Daoy (cell line): Measurements from ENCODE around the gene ITPA. TPM values are rescaled to one million over a fixed set of nuclear protein-coding genes. Genes with fewer than 3 reads are reported as not detected.

ENCODE experiments used
- DNase-seq: peaks from one replicate; pipeline ENCODE4 v3.0.0-alpha.2; 2015; ENCODE audit warnings: low read depth
- total RNA-seq: library from RNA; depleted of rRNA; stranded (reverse); fragments of >200 nt; shearing (Covaris generic); gene quantifications from 2 replicates; pipeline ENCODE4 v1.2.3, GENCODE V29; 2014; rRNA removed

Gene ITPA
- total RNA-seq, 1 experiment from 2014 or later: 102 TPM

DNA sequence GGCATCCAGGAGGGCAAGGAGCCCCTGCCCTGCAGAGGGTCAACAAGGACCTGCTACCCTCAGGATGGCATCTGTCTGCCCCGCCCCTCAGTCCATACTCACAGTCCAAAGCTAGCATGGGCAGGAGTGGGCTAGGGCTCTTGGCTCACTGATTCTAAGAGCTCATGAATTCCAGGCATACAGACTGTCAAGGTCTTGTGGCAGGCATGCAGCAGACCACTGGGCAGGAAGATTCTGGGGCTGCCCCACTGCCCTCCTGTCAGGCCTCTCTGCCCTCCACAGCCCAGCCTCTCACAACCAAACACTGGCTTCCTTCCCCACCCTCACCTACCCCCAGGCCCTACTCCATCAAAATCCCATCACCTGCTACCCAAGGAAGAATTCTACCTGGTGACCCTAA lies 35.3 kb downstream of the ITPA start:
- no peak for DNase-seq

GRCh38 chr20:3245156-3245555 lies 35.9 kb downstream of the ITPA start:
- no peak for DNase-seq

DNA sequence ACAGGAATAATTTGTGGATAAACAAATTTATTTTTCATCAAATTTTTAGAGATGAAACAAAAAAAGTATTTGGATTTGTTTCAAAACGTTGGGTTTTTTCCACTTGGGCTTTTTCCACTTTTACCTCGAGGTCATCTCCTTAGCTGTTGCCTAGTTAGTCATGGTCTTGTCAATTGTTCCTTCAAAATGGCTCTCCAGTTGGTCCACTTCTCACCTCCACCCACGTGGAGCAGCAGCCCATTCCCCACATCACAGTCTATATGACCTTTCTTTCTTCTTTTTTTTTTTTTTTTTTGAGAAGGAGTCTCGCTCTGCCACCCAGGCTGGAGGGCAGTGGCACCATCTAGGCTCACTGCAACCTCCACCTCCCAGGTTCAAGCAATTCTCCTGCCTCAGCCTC lies 36.4 kb downstream of the ITPA start:
- DNase-seq: no peak

GRCh38 chr20:3246682-3247081 lies 37.4 kb downstream of the ITPA start:
- DNase-seq: no peak

- DNase-seq: no peak
These were observed 38.3 kb downstream of the ITPA start for GRCh38 chr20:3247638-3248037.

DNA sequence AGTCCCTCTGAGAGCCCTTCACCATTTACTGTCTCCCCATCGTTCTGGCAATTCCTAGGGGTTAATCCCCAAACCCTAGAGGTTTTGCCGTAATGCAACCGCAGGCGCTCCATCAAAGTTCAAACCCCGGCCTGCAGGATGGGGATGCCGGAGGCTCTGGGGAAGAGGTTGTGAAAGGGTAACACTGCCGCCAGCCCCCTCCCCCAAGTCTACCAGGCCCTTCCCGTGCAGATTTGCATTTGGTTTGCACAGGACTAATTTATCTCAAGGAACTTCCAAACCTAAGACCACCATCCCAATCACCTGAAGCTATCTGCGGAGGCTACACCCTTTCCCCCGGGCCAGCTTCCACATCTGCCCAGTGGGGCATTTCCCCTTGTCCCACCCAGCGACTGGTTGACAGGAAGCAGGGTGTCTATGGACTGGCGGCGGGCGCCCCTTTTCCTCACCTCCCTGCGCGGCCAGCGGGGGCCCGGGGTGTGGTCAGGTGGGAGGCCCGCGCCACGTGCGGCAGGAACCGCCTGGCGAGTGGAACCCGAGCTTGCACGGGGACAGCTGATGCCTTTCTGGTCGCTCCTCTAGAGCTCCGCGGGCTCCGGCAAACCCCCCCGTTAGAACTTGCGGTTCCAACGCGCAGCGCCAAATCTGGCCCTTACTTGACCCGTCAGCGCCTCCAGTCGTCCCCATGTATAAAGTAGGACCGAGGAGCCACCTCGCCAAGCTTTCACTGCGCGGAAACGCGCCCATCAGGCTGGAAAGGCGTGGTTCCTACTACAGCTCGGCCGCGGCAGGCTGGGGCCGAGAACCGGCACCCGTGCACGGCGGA lies 39.1 kb downstream of the ITPA start:
- peak; percentile 38 for DNase-seq

- DNase-seq: no peak
These were observed 39.7 kb downstream of the ITPA start for GRCh38 chr20:3248993-3249347.

DNA sequence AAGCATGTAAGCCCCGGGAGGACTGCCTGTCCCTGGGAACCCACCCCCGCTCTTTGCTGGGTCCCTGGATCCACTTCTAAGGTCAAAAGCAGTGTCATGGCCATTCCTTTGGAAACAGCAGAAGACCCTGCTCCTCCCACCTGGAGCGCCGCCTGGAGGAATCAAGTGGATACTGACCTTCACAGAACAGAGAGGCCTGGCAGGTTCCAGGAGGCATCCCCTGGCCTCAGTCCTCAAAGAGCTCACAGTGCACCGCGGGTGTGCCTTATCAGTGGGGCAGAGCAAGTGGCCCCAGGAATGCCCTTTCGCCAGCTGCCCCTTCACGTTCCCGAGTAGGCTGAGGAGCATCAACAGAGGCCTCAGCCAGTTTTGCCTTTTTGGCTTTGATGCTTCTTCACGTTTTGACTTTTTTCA lies 40.8 kb downstream of the ITPA start:
- no peak for DNase-seq

- DNase-seq: no peak
These were observed 42.5 kb downstream of the ITPA start for GRCh38 chr20:3251806-3252205.

DNA sequence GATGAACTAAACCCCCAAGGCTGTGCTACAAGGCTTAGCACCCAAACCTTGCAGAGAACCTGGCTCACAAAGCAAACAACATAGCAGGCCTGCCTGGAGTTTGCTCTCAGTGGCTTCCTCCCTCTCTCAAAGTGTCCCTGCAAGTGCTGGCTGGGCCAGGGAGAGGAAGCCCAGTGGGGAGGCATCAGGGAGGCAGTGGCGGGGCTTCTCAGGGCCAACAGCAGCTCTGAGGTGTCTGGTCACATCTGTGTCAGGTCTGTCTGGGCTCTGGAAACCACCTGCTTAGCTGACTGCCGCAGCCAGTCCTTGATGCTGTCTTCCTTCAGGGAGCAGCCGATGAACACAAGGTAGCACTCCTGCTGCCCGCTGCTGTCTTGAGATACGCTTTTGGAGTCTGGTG lies 46.4 kb downstream of the ITPA start:
- no peak for DNase-seq

- no peak for DNase-seq
These were observed 49.1 kb downstream of the ITPA start for GRCh38 chr20:3258429-3258828.

GRCh38 chr20:3262566-3262965 lies 53.3 kb downstream of the ITPA start:
- no peak for DNase-seq

GRCh38 chr20:3270051-3270450 lies 60.8 kb downstream of the ITPA start:
- DNase-seq: no peak

GRCh38 chr20:3273371-3273770 lies 64.1 kb downstream of the ITPA start:
- DNase-seq: no peak

Other genes with a start within 250 kb of the ITPA start
- gene GNRH2, start 165.9 kb upstream of the ITPA start, total RNA-seq: not detected in 2 replicates
- gene MRPS26, start 163.4 kb upstream of the ITPA start, total RNA-seq: 98.0 and 109 TPM in 2 replicates
- gene OXT, start 137.9 kb upstream of the ITPA start, total RNA-seq: not detected in 2 replicates
- gene AVP, start 124.8 kb upstream of the ITPA start, total RNA-seq: not detected in 2 replicates
- 16.9 and 18.8 TPM in 2 replicates for gene FASTKD5, start 49.6 kb upstream of the ITPA start, total RNA-seq
- gene UBOX5, start 49.6 kb upstream of the ITPA start, total RNA-seq: 2.0 and 3.0 TPM in 2 replicates
- 1.1 and 3.2 TPM in 2 replicates for gene LZTS3, start 35.9 kb upstream of the ITPA start, total RNA-seq
- gene DDRGK1, start 4.8 kb upstream of the ITPA start, total RNA-seq: 35.7 and 57.9 TPM in 2 replicates
- 0.34 and 0.57 TPM in 2 replicates for gene SLC4A11, start 29.7 kb downstream of the ITPA start, total RNA-seq
- gene DNAAF9, start 198.2 kb downstream of the ITPA start, total RNA-seq: 2.5 and 3.5 TPM in 2 replicates